CD14-positive monocyte (primary cell): ENCODE measurements around the gene CLUH. TPM values are rescaled to one million over a fixed set of nuclear protein-coding genes. Genes with fewer than 3 reads are reported as not detected.
A peak's percentile ranks its signal among the peaks of the same experiment; 100 is the strongest.

Experiments used
- DNase-seq, 3 donors: peaks; one replicate each; pipeline ENCODE4 v3.0.0-alpha.2; 2011 to 2022
- H2AFZ ChIP-seq: 2 replicates; pipeline ENCODE4 v1.6.0; 2012; ENCODE audit warnings: mild to moderate bottlenecking, low read depth, low read length, inconsistent platforms; ENCODE audit not compliant: insufficient read depth, poor library complexity, severe bottlenecking
- H3K27ac ChIP-seq, 2 donors: 1 replicate in 1 of 2; 2 replicates in 1 of 2; pipeline ENCODE4 v1.5.1; 2012 to 2013; ENCODE audit warnings: low read length in 2 of 2, control low read depth in 1 of 2, inconsistent platforms in 1 of 2, low read depth in 1 of 2, mild to moderate bottlenecking in 1 of 2
- H3K27me3 ChIP-seq, 2 donors: one replicate each; pipeline versions ENCODE4 v1.6.0 to v1.6.1; 2011 to 2013; ENCODE audit warnings: low read length in 2 of 2; ENCODE audit not compliant: control insufficient read depth in 2 of 2, insufficient read depth in 2 of 2
- H3K36me3 ChIP-seq, 2 donors: replicated peaks in 1 of 2; 1 replicate in 1 of 2; 2 replicates in 1 of 2; pipeline versions ENCODE4 v1.5.1 to v1.6.1; 2012 to 2013; ENCODE audit warnings: low read length in 2 of 2, control low read depth in 1 of 2, inconsistent platforms in 1 of 2, mild to moderate bottlenecking in 1 of 2; ENCODE audit not compliant: insufficient read depth in 2 of 2, control insufficient read depth in 1 of 2
- H3K4me1 ChIP-seq, 2 donors: 1 replicate in 1 of 2; 2 replicates in 1 of 2; pipeline versions ENCODE4 v1.5.1 to v1.6.1; 2012 to 2013; ENCODE audit warnings: low read length in 2 of 2, control low read depth in 1 of 2, inconsistent platforms in 1 of 2, mild to moderate bottlenecking in 1 of 2, moderate library complexity in 1 of 2; ENCODE audit not compliant: insufficient read depth in 2 of 2, control insufficient read depth in 1 of 2
- H3K4me2 ChIP-seq: replicated peaks from 2 replicates; pipeline ENCODE3; 2012; ENCODE audit warnings: low read length, moderate library complexity, mild to moderate bottlenecking; ENCODE audit not compliant: poor library complexity, severe bottlenecking; ENCODE audit errors: extremely low read depth
- H3K4me3 ChIP-seq, 3 experiments: fragments of 200-600 bp in 1 of 3; sonication (generic) in 1 of 3; replicated peaks in 1 of 3; 1 replicate in 2 of 3; 2 replicates in 1 of 3; pipeline ENCODE4 v1.5.1; 2011 to 2013; ENCODE audit warnings: low read length in 3 of 3, mild to moderate bottlenecking in 3 of 3, control low read depth in 2 of 3, low read depth in 2 of 3, inconsistent platforms in 1 of 3, moderate library complexity in 1 of 3
- H3K79me2 ChIP-seq: 2 replicates; pipeline ENCODE4 v1.6.0; 2012; ENCODE audit warnings: mild to moderate bottlenecking, control low read depth, inconsistent platforms, low read length, moderate library complexity; ENCODE audit not compliant: insufficient read depth
- H3K9ac ChIP-seq: 2 replicates; pipeline ENCODE4 v1.6.0; 2017; ENCODE audit warnings: low read length, mild to moderate bottlenecking; ENCODE audit not compliant: insufficient read depth, poor library complexity, severe bottlenecking
- H3K9me3 ChIP-seq, 2 donors: replicated peaks in 1 of 2; 1 replicate in 1 of 2; 2 replicates in 1 of 2; pipeline versions ENCODE4 v1.5.1 to v1.6.1; 2012 to 2013; ENCODE audit warnings: low read length in 2 of 2, control low read depth in 1 of 2; ENCODE audit not compliant: control insufficient read depth in 1 of 2, insufficient read depth in 1 of 2
- H4K20me1 ChIP-seq: 2 replicates; pipeline ENCODE4 v1.6.0; 2012; ENCODE audit warnings: mild to moderate bottlenecking, low read length, control low read depth, moderate library complexity; ENCODE audit not compliant: insufficient read depth
- H3K27ac Mint-ChIP-seq, 7 donors: one replicate each; pipeline ENCODE4 v1.8.0; 2020; ENCODE audit warnings: mild to moderate bottlenecking in 7 of 7, mixed read lengths in 7 of 7, moderate library complexity in 6 of 7, inconsistent platforms in 2 of 7
- H3K27me3 Mint-ChIP-seq, 3 donors: one replicate each; pipeline ENCODE4 v1.8.0; 2021 to 2022; ENCODE audit warnings: low read depth in 3 of 3, mild to moderate bottlenecking in 3 of 3, mixed read lengths in 3 of 3, moderate library complexity in 3 of 3, inconsistent platforms in 1 of 3
- H3K36me3 Mint-ChIP-seq, 2 donors: one replicate each; pipeline ENCODE4 v1.8.0; 2020; ENCODE audit warnings: mixed read lengths in 2 of 2, inconsistent platforms in 1 of 2, mild to moderate bottlenecking in 1 of 2
- H3K4me1 Mint-ChIP-seq: one replicate; pipeline ENCODE4 v1.8.0; 2020; ENCODE audit warnings: mild to moderate bottlenecking, mixed read lengths
- H3K4me3 Mint-ChIP-seq, 2 donors: one replicate each; pipeline ENCODE4 v1.8.0; 2020; ENCODE audit warnings: mild to moderate bottlenecking in 2 of 2, mixed read lengths in 2 of 2, moderate library complexity in 1 of 2
- H3K9me3 Mint-ChIP-seq, 7 donors: one replicate each; pipeline ENCODE4 v1.8.0; 2020 to 2022; ENCODE audit warnings: mixed read lengths in 7 of 7, mild to moderate bottlenecking in 6 of 7, moderate library complexity in 6 of 7, inconsistent platforms in 2 of 7
- WGBS: methylation state at CpG from one replicate; pipeline ENCODE4 v1.1.5; 2013; ENCODE audit warnings: missing lambda C conversion rate; ENCODE audit not compliant: insufficient coverage; 5-methylcytosine and 5-hydroxymethylcytosine counted together
- intact Hi-C, 2 donors: fragments of 100-400 bp; cut with micrococcal nuclease; formaldehyde crosslinking; loops; one replicate each; pipeline versions ENCODE4 v1.15.0 to v1.15.1; 2023
- polyA plus RNA-seq, 3 donors: library from polyadenylated mRNA; depleted of rRNA in 1 of 3; unstranded in 2 of 3; stranded (reverse) in 1 of 3; fragments of 300-500 nt in 2 of 3; fragments of >200 nt in 1 of 3; fragmentation: Illumina TruSeq in 2 of 3; gene quantifications; 1 replicate in 2 of 3; 2 replicates in 1 of 3; pipeline ENCODE4 v1.2.3, GENCODE V29; 2012 to 2021
- TF ChIP-seq, protein P1 (sequence below): fragments of 200-600 bp; IDR thresholded peaks from one replicate; pipeline ENCODE4 v1.8.0; 2022; ENCODE audit warnings: antibody characterized with exemption, mild to moderate bottlenecking

CLUH gene
- polyA plus RNA-seq, 3 donors: 1.6 to 26.2 (median 4.2) TPM

DNA sequence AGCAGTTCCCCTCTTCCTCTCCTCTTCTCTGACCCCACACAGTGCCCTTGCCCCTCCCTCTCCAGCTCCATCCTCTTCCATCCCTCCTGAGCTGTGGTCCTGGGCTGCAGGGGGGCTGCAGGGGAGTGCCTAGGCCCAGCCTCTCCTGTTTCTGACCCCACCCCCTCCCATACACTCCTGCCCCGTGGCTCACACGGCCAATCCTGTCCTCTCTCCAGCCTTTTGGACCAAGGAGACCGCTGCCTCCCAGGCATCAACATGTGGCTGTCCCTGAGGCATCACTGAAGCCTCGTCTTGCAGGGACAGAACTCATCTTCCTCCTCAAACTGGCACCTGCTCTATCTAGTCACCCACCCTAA is 6.7 kb downstream of the CLUH start:
- Histone ChIP-seq H2AFZ (no peak overlapping the region), H3K4me3 (no peak overlapping the region), H3K36me3 (peaks cover 44 to 46% of the 10 kb centered on the region in 2 donors), H3K79me2 (peaks cover 53% of the 10 kb centered on the region), H3K9me3 (no peaks in the 10 kb centered on the region), H3K27ac (no peak overlapping the region), H3K4me2 (no peak overlapping the region), H3K4me1 (peaks cover 10 to 13% of the 10 kb centered on the region in 2 donors), H3K9ac (no peak overlapping the region), H4K20me1 (peaks cover 57% of the 10 kb centered on the region), H3K27me3 (no peaks in the 10 kb centered on the region)
- no peaks in the 10 kb centered on the region for H3K9me3 Mint-ChIP-seq
- no peak overlapping the region for H3K4me3 Mint-ChIP-seq
- TF ChIP-seq, protein P1, sequence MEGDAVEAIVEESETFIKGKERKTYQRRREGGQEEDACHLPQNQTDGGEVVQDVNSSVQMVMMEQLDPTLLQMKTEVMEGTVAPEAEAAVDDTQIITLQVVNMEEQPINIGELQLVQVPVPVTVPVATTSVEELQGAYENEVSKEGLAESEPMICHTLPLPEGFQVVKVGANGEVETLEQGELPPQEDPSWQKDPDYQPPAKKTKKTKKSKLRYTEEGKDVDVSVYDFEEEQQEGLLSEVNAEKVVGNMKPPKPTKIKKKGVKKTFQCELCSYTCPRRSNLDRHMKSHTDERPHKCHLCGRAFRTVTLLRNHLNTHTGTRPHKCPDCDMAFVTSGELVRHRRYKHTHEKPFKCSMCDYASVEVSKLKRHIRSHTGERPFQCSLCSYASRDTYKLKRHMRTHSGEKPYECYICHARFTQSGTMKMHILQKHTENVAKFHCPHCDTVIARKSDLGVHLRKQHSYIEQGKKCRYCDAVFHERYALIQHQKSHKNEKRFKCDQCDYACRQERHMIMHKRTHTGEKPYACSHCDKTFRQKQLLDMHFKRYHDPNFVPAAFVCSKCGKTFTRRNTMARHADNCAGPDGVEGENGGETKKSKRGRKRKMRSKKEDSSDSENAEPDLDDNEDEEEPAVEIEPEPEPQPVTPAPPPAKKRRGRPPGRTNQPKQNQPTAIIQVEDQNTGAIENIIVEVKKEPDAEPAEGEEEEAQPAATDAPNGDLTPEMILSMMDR: no peak
- DNase-seq: no peak
- intact Hi-C loops: no loop called here
- H3K27me3 Mint-ChIP-seq: no peaks in the 10 kb centered on the region
- 91% methylated on average over 4 of the region's 4 CpGs for WGBS
- peaks cover 38 to 47% of the 10 kb centered on the region in 2 donors for H3K36me3 Mint-ChIP-seq
- peak overlapping the region in 4 of 7 donors; percentile 30 to 35 (median 34) for H3K27ac Mint-ChIP-seq
- peaks cover 18% of the 10 kb centered on the region for H3K4me1 Mint-ChIP-seq

DNA sequence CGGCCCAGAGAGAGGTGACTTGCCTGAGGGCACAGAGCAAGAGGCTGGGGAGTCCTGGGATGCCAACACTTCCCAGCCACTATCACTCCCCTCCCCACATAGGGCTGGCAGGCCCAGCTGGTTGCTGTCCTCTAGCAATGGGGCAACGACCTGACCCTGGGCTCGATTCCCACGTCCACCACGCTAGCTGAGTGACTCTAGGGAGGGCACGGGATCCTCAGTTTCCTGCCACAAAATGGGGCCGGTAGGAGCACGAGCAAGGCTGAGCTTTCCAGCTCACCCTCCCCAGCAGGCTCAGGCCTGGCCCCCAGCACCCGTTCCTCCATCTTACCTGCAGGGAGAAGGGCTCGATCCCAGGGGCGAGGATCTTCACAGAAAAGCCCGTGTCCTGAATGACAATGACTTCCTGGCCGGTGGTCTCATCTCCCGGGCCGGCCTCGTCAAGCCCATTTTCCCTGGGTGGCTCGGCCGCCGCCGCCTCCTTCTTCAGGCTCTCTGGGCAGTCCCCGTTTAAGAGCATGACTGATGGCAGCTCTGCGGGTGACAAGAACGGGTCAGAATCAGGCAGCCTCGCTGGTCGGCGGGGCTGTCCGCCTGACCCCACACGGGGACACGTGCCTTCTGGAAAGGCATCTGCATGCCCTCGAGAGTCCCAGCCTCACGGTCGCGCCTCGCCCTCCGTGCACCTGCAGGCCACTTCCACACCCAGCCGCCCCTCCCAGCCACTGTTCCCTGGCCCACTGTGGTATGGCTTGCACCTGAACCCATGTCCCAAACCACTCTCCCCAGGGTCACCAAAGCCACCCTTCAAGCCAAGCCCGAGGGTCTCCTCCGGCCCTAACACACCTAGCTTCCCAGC is 7.3 kb downstream of the CLUH start:
- Histone ChIP-seq H3K9me3 (no peaks in the 10 kb centered on the region), H3K4me2 (no peak overlapping the region), H3K27me3 (no peaks in the 10 kb centered on the region), H3K4me3 (no peak overlapping the region), H3K36me3 (peaks cover 44 to 52% of the 10 kb centered on the region in 2 donors), H3K27ac (no peak overlapping the region), H3K4me1 (peaks cover 4 to 7% of the 10 kb centered on the region in 2 donors), H4K20me1 (peaks cover 51% of the 10 kb centered on the region), H2AFZ (no peak overlapping the region), H3K79me2 (peaks cover 47% of the 10 kb centered on the region), H3K9ac (no peak overlapping the region)
- H3K36me3 Mint-ChIP-seq: peaks cover 40 to 53% of the 10 kb centered on the region in 2 donors
- no peaks in the 10 kb centered on the region for H3K27me3 Mint-ChIP-seq
- TF ChIP-seq, protein P1: no peak
- intact Hi-C loops: no loop called here
- WGBS: 97% methylated on average over 36 of the region's 38 CpGs
- peak overlapping the region in 4 of 7 donors; percentile 30 to 53 (median 34) for H3K27ac Mint-ChIP-seq
- H3K9me3 Mint-ChIP-seq: no peaks in the 10 kb centered on the region
- no peak for DNase-seq
- H3K4me1 Mint-ChIP-seq: peaks cover 12% of the 10 kb centered on the region
- no peak overlapping the region for H3K4me3 Mint-ChIP-seq
